ENCODE results near the gene POP7.
"Not testable (repeated sequence)": the region's sequence is repeated elsewhere in the genome, so short reads cannot be mapped to it uniquely, and the experiment has no call there.

POP7 gene

GRCh38 chr7:100692578-100692961 is 13.4 kb upstream of the POP7 start:
- no peak for DNase-seq

DNA sequence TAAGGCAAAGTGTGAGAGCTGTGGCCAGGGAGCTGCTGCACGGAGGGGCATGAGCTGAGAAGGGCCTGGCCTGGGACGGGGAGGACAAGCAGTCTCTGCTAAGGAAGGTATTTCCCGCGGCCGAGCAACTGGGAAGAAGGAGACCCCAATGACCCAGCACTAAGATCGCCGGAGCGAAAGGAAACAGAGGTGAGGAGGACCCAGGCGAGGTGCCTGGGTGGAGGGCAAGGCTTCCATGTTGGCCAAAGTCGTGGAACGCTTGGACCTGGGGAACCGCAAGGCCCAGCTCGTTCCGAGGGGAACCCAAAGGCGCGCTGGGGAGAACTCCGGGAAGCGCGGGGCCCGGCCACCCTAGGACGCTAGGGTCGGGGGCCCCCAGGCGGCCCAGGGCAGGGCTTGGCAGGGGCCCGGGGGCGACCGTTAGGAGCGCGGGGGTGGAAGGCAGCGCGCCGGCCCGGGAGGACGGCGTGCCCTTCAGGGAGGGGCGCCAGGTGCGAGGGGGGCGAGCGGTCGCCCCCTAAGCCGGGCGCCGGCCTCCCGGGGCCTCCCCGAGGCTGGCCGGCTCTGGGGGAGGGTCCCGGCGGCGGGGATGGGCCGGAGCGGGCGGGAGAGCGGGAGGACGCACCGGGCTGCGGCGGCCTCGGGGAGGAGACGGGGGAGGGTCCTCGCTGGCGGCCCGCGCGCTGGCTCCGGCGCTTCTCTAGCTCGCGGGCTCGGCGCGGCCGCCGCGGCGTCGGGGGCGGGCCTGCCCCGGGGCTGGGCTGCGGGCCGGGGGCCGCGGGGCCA is 12.4 kb upstream of the POP7 start:
- DNase-seq, result peak in 2 of 3 experiments; percentile 58 to 60

GRCh38 chr7:100694098-100694745 is 11.7 kb upstream of the POP7 start, which contains the start of gene GIGYF1:
GIGYF1 (minus strand) TSS chr7:100694250; CDS start chr7:100688238, 6,012 bp downstream.
- peak; percentile 81 to 86 (median 83) for DNase-seq

- no peak for DNase-seq
These were observed 9.8 kb upstream of the POP7 start for GRCh38 chr7:100696123-100696521.

DNA sequence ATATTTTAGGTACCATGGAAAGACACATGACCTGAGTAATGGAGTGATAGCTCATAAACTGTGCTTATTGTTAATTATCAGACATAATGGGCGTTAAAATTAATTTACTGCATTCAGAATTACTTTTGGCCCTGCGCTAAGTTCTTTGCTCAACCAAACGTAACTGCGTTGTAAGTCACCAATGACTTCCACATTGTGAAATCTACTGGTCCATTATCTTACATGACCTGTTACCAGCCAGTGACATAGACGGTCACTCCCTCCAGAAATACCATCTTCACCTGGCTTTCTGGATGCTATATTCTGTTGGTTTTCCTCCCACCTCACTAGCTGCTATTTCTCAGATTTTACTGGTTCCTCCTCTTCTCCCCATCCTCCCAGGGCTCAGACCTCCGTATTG is 6.9 kb upstream of the POP7 start:
- no peak for DNase-seq

- not testable (repeated sequence) for DNase-seq
These were observed 4.8 kb upstream of the POP7 start for GRCh38 chr7:100701089-100701488.

- DNase-seq, result peak; percentile 79 to 91 (median 88)
These were observed 585 bp upstream of the POP7 start for GRCh38 chr7:100705320-100705752.

DNA sequence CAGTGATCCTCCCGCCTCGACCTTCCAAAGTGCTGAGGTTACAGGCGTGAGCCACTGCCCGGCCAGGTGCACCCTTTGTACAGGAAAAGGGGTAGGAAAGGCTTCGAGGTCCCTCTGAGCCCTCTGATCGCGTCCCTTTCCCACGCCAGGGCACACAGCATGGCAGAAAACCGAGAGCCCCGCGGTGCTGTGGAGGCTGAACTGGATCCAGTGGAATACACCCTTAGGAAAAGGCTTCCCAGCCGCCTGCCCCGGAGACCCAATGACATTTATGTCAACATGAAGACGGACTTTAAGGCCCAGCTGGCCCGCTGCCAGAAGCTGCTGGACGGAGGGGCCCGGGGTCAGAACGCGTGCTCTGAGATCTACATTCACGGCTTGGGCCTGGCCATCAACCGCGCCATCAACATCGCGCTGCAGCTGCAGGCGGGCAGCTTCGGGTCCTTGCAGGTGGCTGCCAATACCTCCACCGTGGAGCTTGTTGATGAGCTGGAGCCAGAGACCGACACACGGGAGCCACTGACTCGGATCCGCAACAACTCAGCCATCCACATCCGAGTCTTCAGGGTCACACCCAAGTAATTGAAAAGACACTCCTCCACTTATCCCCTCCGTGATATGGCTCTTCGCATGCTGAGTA is 871 bp downstream of the POP7 start:
- peak in 1 of 3 experiments; percentile 52 for DNase-seq

DNA sequence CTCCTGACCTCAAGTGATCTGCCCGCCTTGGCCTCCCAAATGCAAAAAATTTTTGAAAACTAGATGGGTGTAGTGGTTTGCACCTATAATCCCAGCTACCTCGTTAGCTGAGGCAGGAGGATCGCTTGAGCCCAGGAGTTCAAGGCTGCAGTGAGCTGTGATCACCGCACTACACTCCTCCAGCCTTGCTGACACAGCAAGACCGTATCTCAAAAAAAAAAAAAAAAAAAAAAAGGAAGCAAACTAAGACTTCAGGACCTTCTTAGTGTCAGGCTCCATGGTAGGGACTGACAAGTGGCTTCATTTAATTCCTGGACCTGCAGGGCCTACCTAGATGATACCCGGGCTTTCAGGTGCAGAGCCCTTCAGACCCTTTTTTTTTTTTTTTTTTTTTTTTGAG is 2.5 kb downstream of the POP7 start:
- DNase-seq, result no peak

GRCh38 chr7:100710452-100710851 is 4.5 kb downstream of the POP7 start:
- no peak for DNase-seq

GRCh38 chr7:100711369-100711768 is 5.4 kb downstream of the POP7 start:
- no peak for DNase-seq

GRCh38 chr7:100714725-100715124 is 8.8 kb downstream of the POP7 start:
- DNase-seq, result no peak

- DNase-seq, result not testable (repeated sequence)
These were observed 11.2 kb downstream of the POP7 start for GRCh38 chr7:100717073-100717472.

DNA sequence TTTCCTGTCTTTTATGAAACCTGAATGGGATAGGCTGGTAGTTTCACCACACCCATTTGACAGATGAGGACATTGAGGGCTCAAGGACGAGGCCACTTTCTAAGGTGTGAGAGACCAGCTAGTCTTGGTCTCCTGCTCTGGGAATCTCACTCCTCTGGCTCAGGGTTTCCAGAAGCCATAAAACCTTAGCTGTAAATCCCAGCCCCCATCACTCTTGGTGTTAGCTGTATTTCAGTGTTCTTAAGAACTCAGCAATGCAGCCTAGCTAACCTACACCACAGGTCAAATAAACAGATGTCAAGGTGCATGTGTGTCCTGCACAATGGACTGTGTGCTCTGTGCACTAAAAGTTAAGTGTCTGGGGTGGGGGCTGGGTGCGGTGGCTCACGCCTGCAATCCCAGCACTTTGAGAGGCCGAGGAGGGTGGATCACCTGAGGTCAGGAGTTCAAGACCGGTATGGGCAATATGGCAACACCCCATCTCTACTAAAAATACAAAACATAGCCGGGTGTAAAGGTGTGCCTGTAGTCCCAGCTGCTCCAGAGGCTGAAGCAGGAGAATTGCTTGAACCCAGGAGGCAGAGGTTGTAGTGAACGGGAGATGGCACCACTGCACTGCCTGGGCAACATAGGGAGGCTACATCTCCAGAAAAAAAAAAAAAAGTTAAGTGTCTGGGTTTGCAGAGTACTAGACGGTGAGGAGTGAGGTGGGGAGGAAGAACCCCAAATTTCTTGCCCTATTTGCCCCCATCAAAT is 13.8 kb downstream of the POP7 start:
- DNase-seq, result peak in 1 of 3 experiments; percentile 15

DNA sequence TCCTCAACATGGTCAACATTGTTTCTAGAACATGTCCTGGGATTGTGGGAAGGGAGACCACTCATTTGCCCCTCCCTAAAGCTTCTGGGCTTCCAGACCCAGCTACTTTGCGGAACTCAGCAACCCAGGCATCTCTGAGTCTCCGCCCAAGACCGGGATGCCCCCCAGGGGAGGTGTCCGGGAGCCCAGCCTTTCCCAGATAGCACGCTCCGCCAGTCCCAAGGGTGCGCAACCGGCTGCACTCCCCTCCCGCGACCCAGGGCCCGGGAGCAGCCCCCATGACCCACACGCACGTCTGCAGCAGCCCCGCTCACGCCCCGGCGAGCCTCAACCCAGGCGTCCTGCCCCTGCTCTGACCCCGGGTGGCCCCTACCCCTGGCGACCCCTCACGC is 14.4 kb downstream of the POP7 start, which contains the start of gene EPO:
Gene EPO, plus strand, starts transcription at position 190 of the 392 bp plus-strand sequence. CDS start 513 bp downstream, outside the sequence.
- DNase-seq, result no peak

- DNase-seq, result no peak
These were observed 15.0 kb downstream of the POP7 start for GRCh38 chr7:100720671-100721504.

DNA sequence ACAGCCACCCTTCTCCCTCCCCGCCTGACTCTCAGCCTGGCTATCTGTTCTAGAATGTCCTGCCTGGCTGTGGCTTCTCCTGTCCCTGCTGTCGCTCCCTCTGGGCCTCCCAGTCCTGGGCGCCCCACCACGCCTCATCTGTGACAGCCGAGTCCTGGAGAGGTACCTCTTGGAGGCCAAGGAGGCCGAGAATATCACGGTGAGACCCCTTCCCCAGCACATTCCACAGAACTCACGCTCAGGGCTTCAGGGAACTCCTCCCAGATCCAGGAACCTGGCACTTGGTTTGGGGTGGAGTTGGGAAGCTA is 15.5 kb downstream of the POP7 start:
- DNase-seq, result no peak

GRCh38 chr7:100722480-100723212 is 16.7 kb downstream of the POP7 start:
- no peak for DNase-seq

DNA sequence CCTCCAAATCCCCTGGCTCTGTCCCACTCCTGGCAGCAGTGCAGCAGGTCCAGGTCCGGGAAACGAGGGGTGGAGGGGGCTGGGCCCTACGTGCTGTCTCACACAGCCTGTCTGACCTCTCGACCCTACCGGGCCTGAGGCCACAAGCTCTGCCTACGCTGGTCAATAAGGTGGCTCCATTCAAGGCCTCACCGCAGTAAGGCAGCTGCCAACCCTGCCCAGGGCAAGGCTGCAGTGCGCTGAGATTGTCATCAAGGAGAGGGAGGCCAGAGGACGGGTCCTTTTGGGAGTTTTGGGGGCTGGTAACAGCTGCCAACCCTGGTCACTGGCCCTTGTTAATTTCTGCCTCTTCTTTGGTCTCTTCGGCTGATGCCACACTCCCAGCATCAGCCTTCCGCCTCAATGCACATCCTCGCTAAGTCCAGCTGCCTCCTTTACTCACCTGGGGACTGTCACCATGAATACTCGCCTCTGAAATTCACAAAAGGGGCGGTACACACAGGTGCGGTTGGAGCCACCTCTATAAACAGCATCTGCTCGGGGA is 17.9 kb downstream of the POP7 start:
- DNase-seq, result peak in 1 of 3 experiments; percentile 33

DNA sequence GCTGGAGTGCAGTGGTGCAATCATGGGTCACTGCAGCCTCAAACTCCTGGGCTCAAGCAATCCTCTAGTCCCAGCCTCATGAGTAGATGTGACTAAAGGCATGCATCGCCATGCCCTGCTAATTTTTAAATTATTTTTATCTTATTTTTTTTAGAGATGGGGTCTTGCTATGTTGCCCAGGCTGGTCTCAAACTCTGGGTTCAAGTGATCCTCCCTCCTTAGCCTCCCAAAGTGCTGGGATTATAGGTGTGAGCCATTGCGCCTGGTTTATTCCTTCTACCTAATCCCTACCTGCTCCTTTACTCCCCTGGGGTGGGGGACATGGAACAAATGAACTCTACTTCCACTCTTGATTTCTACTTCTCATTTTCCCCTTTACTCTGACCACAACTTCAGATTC is 18.4 kb downstream of the POP7 start:
- DNase-seq, result not testable (repeated sequence)
